ENCODE data around the gene EHHADH. TPM values are rescaled to one million over a fixed set of nuclear protein-coding genes. Genes with fewer than 3 reads are reported as not detected.

The EHHADH gene
- total RNA-seq, 1 donor from 2014 or later, result 1.3 TPM

- Histone ChIP-seq H3K36me3 (ENCODE audit: control insufficient read depth, insufficient read depth, low read length) (no peaks in the 10 kb centered on the region), H3K27me3 (ENCODE audit: control insufficient read depth, insufficient read depth, low read length) (no peaks in the 10 kb centered on the region), H3K4me3 (ENCODE audit: low read depth, low read length) (no peak overlapping the region)
- no peak for FAIRE-seq
- DNase-seq (ENCODE audit: low read depth), result no peak
- no peak for TF ChIP-seq CTCF (IDR thresholded peaks at IDR 0.05; ENCODE audit: insufficient read depth, low read length, severe bottlenecking)
Measured at GRCh38 chr3:185188816-185189215, 65.0 kb downstream of the EHHADH start.

GRCh38 chr3:185187391-185187790, 66.5 kb downstream of the EHHADH start:
- Histone ChIP-seq H3K36me3 (ENCODE audit: control insufficient read depth, insufficient read depth, low read length) (no peaks in the 10 kb centered on the region), H3K27me3 (ENCODE audit: control insufficient read depth, insufficient read depth, low read length) (no peaks in the 10 kb centered on the region), H3K4me3 (ENCODE audit: low read depth, low read length) (no peak overlapping the region)
- TF ChIP-seq CTCF (IDR thresholded peaks at IDR 0.05; ENCODE audit: insufficient read depth, low read length, severe bottlenecking), result no peak
- no peak for DNase-seq (ENCODE audit: low read depth)
- no peak for FAIRE-seq

- Histone ChIP-seq H3K27me3 (ENCODE audit: control insufficient read depth, insufficient read depth, low read length) (no peaks in the 10 kb centered on the region), H3K36me3 (ENCODE audit: control insufficient read depth, insufficient read depth, low read length) (no peaks in the 10 kb centered on the region), H3K4me3 (ENCODE audit: low read depth, low read length) (no peak overlapping the region)
- peak; percentile 27 for DNase-seq (ENCODE audit: low read depth)
- FAIRE-seq, result no peak
- TF ChIP-seq CTCF (IDR thresholded peaks at IDR 0.05; ENCODE audit: insufficient read depth, low read length, severe bottlenecking), result peak; percentile 54
Measured at GRCh38 chr3:185176750-185177359, 77.0 kb downstream of the EHHADH start.

GRCh38 chr3:185175370-185175987, 78.4 kb downstream of the EHHADH start:
- Histone ChIP-seq H3K27me3 (ENCODE audit: control insufficient read depth, insufficient read depth, low read length) (no peaks in the 10 kb centered on the region), H3K4me3 (ENCODE audit: low read depth, low read length) (no peak overlapping the region), H3K36me3 (ENCODE audit: control insufficient read depth, insufficient read depth, low read length) (no peaks in the 10 kb centered on the region)
- no peak for TF ChIP-seq CTCF (IDR thresholded peaks at IDR 0.05; ENCODE audit: insufficient read depth, low read length, severe bottlenecking)
- DNase-seq (ENCODE audit: low read depth) (no peak), FAIRE-seq (no peak)

- TF ChIP-seq CTCF (IDR thresholded peaks at IDR 0.05; ENCODE audit: insufficient read depth, low read length, severe bottlenecking), result no peak
- Histone ChIP-seq H3K27me3 (ENCODE audit: control insufficient read depth, insufficient read depth, low read length) (no peaks in the 10 kb centered on the region), H3K36me3 (ENCODE audit: control insufficient read depth, insufficient read depth, low read length) (no peaks in the 10 kb centered on the region), H3K4me3 (ENCODE audit: low read depth, low read length) (no peak overlapping the region)
- DNase-seq (ENCODE audit: low read depth), result no peak
- FAIRE-seq, result no peak
Measured at GRCh38 chr3:185172086-185173049, 81.5 kb downstream of the EHHADH start.

All from bronchial epithelial cell (primary cell).